ENCODE measurements around the gene ARHGEF7. TPM values are rescaled to one million over a fixed set of nuclear protein-coding genes. Genes with fewer than 3 reads are reported as not detected.

The ARHGEF7 gene
- total RNA-seq, 1 experiment from 2014 or later, result 46.2 TPM

- ATAC-seq, result no peak
- peaks cover 5 to 11% of the 10 kb centered on the region in 2 experiments; a peak in 2 of 4 replicates for H3K36me3 ChIP-seq (ENCODE audit: control insufficient read depth in 1 of 2, insufficient read depth in 2 of 2, low read length in 2 of 2)
- no peak overlapping the region for H3K4me3 ChIP-seq (replicated peaks in 1 of 2; ENCODE audit: low read depth in 1 of 2, low read length in 2 of 2)
- RAD21 ChIA-PET (ENCODE audit: low non-redundant PET in 1 of 2, low total read pairs in 2 of 2, uncharacterized antibody in 2 of 2, unreplicated experiment in 2 of 2), result no interaction called here
- intact Hi-C loops (cut with micrococcal nuclease), result no loop called here
- no peaks in the 10 kb centered on the region for H3K9me3 ChIP-seq (ENCODE audit: control insufficient read depth in 1 of 2, insufficient read depth in 1 of 2, low read depth in 1 of 2, low read length in 2 of 2)
- H3K4me2 ChIP-seq (ENCODE audit: low read length), result no peak overlapping the region
- POLR2A ChIA-PET, result no interaction called here
- H3K27me3 ChIP-seq (ENCODE audit: insufficient read depth, low read length), result no peaks in the 10 kb centered on the region
- no TSS peak for BruUV-seq (replicated peaks)
- CTCF ChIA-PET, result no interaction called here
- no peak overlapping the region for H3K27ac ChIP-seq (ENCODE audit: low read depth, low read length)
- H3K4me1 ChIP-seq (ENCODE audit: control insufficient read depth in 1 of 2, insufficient read depth in 2 of 2, low read length in 2 of 2), result no peaks in the 10 kb centered on the region
- TF ChIP-seq CEBPB (IDR thresholded peaks at IDR 0.05; ENCODE audit: low read depth) (no peak), TCF7L2 (IDR thresholded peaks at IDR 0.05; ENCODE audit: borderline replicate concordance, extremely low read depth, insufficient read depth, insufficient read length) (no peak), EZH2phosphoT487 (IDR thresholded peaks at IDR 0.05; ENCODE audit: borderline replicate concordance) (no peak), JUND (IDR thresholded peaks at IDR 0.05) (no peak), EGR1 (IDR thresholded peaks at IDR 0.05; ENCODE audit: low read depth) (no peak), SIN3A (IDR thresholded peaks at IDR 0.05; ENCODE audit: low read depth) (no peak), EZH2 (IDR thresholded peaks at IDR 0.05) (no peak), MAX (IDR thresholded peaks at IDR 0.05) (no peak), YY1 (IDR thresholded peaks at IDR 0.05; ENCODE audit: extremely low read depth, insufficient replicate concordance, low read depth, low read length) (no peak), CBX3 (IDR thresholded peaks at IDR 0.05; ENCODE audit: low read depth) (no peak), POLR2AphosphoS5 (IDR thresholded peaks at IDR 0.05; ENCODE audit: low read depth, low read length) (no peak), RAD21 (IDR thresholded peaks at IDR 0.05; ENCODE audit: low read depth) (no peak), SRF (IDR thresholded peaks at IDR 0.05; ENCODE audit: low read depth) (no peak), ELF1 (IDR thresholded peaks at IDR 0.05; ENCODE audit: borderline replicate concordance, low read depth) (no peak), ZFX (IDR thresholded peaks at IDR 0.05) (no peak), ZNF274 (IDR thresholded peaks at IDR 0.05; ENCODE audit: low read depth, low read length) (no peak), ATF3 (IDR thresholded peaks at IDR 0.05) (no peak)
- TF ChIP-seq, protein P1, sequence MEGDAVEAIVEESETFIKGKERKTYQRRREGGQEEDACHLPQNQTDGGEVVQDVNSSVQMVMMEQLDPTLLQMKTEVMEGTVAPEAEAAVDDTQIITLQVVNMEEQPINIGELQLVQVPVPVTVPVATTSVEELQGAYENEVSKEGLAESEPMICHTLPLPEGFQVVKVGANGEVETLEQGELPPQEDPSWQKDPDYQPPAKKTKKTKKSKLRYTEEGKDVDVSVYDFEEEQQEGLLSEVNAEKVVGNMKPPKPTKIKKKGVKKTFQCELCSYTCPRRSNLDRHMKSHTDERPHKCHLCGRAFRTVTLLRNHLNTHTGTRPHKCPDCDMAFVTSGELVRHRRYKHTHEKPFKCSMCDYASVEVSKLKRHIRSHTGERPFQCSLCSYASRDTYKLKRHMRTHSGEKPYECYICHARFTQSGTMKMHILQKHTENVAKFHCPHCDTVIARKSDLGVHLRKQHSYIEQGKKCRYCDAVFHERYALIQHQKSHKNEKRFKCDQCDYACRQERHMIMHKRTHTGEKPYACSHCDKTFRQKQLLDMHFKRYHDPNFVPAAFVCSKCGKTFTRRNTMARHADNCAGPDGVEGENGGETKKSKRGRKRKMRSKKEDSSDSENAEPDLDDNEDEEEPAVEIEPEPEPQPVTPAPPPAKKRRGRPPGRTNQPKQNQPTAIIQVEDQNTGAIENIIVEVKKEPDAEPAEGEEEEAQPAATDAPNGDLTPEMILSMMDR (IDR thresholded peaks at IDR 0.05 in 2 of 3, conservative IDR thresholded peaks at IDR 0.05 in 1 of 3; ENCODE audit: borderline replicate concordance in 1 of 3, insufficient read depth in 1 of 3, low read depth in 2 of 3, low read length in 2 of 3), result no peak
- no peak for DNase-seq (ENCODE audit: low read depth, low spot score)
- H3K9ac ChIP-seq (ENCODE audit: low read length), result no peak overlapping the region
- H3K79me2 ChIP-seq (ENCODE audit: insufficient read depth, low read length), result no peaks in the 10 kb centered on the region
- no peak overlapping the region for H2AFZ ChIP-seq (ENCODE audit: low read depth, low read length, poor library complexity, severe bottlenecking)
- no peaks in the 10 kb centered on the region for H4K20me1 ChIP-seq (ENCODE audit: insufficient read depth)
- no peaks in the 10 kb centered on the region for H3K9me2 ChIP-seq (ENCODE audit: insufficient read depth)
Observed at GRCh38 chr13:111295886-111296285, 180.8 kb downstream of the ARHGEF7 start.
